ENCODE measurements around the gene ELF5. TPM values are rescaled to one million over a fixed set of nuclear protein-coding genes. Genes with fewer than 3 reads are reported as not detected.

The ELF5 gene
- total and polyA plus RNA-seq, 10 of the 15 experiments (the other 5 are each of a cell fraction or from before 2014, with no cell fraction given) = not detected

DNA sequence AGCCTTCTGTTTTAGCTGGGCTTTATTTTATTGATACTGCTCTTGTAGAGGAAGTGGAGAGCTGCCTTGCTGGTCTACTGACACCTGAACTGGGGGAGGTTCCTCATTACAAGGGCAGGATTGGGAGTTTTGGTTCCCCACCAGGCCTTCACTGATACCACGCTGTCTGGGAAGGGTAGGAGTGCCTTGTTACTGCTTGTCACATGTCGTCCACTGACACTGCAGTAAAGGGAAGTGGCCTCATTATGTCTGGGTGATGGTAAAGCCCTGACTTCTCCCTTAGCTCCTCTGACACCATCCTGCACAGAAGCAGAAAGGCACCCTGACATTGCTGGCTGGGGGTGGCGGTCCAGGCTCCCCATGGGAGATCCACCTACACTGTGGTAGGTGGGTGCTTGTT is 38.7 kb upstream of the ELF5 start:
- H4K20me1 ChIP-seq (ENCODE audit: control insufficient read depth, insufficient read depth) = no peaks in the 10 kb centered on the region
- no peaks in the 10 kb centered on the region for H3K79me2 ChIP-seq (ENCODE audit: control insufficient read depth, insufficient read depth, low read length)
- H3K9ac ChIP-seq (ENCODE audit: control insufficient read depth, insufficient read depth, low read length) = no peak overlapping the region
- H3K9me3 ChIP-seq (replicated peaks; ENCODE audit: control insufficient read depth, insufficient read depth, low read length) = no peaks in the 10 kb centered on the region
- no peak overlapping the region for H3K4me2 ChIP-seq (ENCODE audit: control insufficient read depth, insufficient read depth)
- intact Hi-C loops (cut with micrococcal nuclease; ENCODE audit: unreplicated experiment) (no loop called here), in situ Hi-C loops (cut with MboI) (no loop called here)
- ChIA-PET RAD21 (ENCODE audit: unreplicated experiment) (no interaction called here), POLR2A (no interaction called here), SMC1A (ENCODE audit: uncharacterized antibody, unreplicated experiment) (no interaction called here), CTCF (interaction anchor here (1.1 kb wide), 1 partner anchor 58 kb away, joined by 3 read pairs; no protein-coding TSS in a partner anchor)
- H3K36me3 ChIP-seq (ENCODE audit: control insufficient read depth in 2 of 2, insufficient read depth in 2 of 2, low read length in 1 of 2) = no peaks in the 10 kb centered on the region
- no peaks in the 10 kb centered on the region for H3K4me1 ChIP-seq (ENCODE audit: control insufficient read depth, insufficient read depth, low read length)
- WGBS (ENCODE audit: insufficient coverage, insufficient replicate concordance, low lambda C conversion rate, missing lambda C conversion rate) = 11% methylated on average over 3 of the region's 3 CpGs
- H3K27ac ChIP-seq (ENCODE audit: control insufficient read depth, insufficient read depth) = no peak overlapping the region
- TF ChIP-seq STAT3 (IDR thresholded peaks at IDR 0.05; ENCODE audit: low read depth, low read length) (no peak), FOXK2 (IDR thresholded peaks at IDR 0.05) (no peak), CEBPB (IDR thresholded peaks at IDR 0.05; ENCODE audit: borderline replicate concordance in 1 of 2, low read depth in 2 of 2, low read length in 2 of 2) (no peak), KLF5 (IDR thresholded peaks at IDR 0.05; ENCODE audit: partially characterized antibody) (no peak), CHD1 (IDR thresholded peaks at IDR 0.05; ENCODE audit: low read depth, low read length) (no peak), ZNF592 (IDR thresholded peaks at IDR 0.05) (no peak), NFIC (IDR thresholded peaks at IDR 0.05; ENCODE audit: low read depth, low read length) (no peak), TAF1 (IDR thresholded peaks at IDR 0.05; ENCODE audit: borderline replicate concordance, low read depth, low read length) (no peak)
- H3K27me3 ChIP-seq (replicated peaks in 1 of 2; ENCODE audit: control insufficient read depth in 2 of 2, insufficient read depth in 2 of 2, low read length in 1 of 2) = no peaks in the 10 kb centered on the region
- BruUV-seq (replicated peaks) = no TSS peak
- H3K4me3 ChIP-seq = no peak overlapping the region
- DNase-seq (ENCODE audit: low read depth, low spot score) (no peak), FAIRE-seq (no peak), ATAC-seq (no peak; the same call in 2 of the 3 replicates)
- no peak overlapping the region for H2AFZ ChIP-seq (ENCODE audit: control insufficient read depth, low read depth, low read length)
